Left renal pelvis (tissue), 4 donors: Measurements from ENCODE around the gene INPP5A. TPM values are rescaled to one million over a fixed set of nuclear protein-coding genes. Genes with fewer than 3 reads are reported as not detected.
"Not testable (repeated sequence)": the region's sequence is repeated elsewhere in the genome, so short reads cannot be mapped to it uniquely, and the experiment has no call there.

Source experiments
- DNase-seq, 4 donors: peaks; one replicate each; pipeline ENCODE4 v3.0.0-alpha.2; 2013; ENCODE audit warnings: low read depth in 4 of 4, low spot score in 3 of 4
- polyA plus RNA-seq, 4 donors: library from polyadenylated mRNA; unstranded; fragments of 120-200 nt; gene quantifications; one replicate each; pipeline ENCODE4 v1.2.1, GENCODE V29; 2013; ENCODE audit not compliant: insufficient read length in 4 of 4

The INPP5A gene
- polyA plus RNA-seq, 4 donors = 29.0 to 40.2 (median 35.5) TPM

DNA sequence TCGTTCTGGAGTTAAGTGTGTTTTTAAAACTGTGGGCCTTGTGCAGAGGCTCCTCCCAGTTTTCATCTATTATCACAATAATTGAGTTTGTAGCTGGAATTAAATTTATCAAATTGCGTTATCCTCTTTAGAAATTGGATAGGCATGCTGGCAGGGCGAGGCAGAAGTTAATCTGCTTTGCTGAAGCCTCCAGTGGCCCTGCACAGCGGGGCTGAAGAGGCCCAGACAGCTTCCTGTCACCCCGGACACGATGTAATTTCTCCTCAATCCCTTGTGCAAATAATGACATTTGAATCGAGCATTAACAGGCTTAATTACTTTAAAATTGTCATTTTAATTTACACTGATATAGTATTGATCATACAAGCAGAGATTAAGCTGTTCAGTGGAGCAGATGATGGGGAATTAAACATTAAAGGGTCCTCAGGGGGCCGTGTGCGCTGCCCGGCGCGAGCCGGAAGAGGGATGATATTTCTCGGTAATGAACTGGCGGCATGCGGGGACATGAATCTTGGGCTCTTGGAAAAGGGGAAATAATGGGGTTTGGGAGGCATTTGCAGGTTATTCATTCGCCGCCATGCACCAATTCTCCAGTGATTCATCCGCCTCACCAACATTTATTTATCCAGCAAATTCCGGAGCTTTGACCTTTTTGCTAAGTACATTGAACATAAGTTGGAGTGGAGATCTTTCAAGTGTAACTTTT lies 129.9 kb downstream of the INPP5A start:
- DNase-seq = no peak

DNA sequence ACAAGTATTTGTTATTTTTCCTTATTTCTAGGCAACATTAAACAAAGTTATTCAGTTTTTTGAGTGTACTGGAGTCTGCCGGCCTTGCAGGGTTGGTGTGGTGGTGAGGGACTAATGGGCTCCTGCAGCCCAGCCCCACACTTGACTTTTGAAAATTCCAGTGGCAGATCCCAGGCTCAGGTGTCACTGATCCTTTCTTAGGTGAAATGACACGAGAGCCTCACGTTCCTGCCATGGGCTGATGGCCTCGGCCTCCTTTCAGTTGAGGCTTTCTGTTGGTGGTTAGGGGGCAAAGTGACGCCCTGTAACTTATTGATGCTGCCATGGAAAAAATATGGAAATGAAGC lies 130.4 kb downstream of the INPP5A start:
- no peak for DNase-seq

DNA sequence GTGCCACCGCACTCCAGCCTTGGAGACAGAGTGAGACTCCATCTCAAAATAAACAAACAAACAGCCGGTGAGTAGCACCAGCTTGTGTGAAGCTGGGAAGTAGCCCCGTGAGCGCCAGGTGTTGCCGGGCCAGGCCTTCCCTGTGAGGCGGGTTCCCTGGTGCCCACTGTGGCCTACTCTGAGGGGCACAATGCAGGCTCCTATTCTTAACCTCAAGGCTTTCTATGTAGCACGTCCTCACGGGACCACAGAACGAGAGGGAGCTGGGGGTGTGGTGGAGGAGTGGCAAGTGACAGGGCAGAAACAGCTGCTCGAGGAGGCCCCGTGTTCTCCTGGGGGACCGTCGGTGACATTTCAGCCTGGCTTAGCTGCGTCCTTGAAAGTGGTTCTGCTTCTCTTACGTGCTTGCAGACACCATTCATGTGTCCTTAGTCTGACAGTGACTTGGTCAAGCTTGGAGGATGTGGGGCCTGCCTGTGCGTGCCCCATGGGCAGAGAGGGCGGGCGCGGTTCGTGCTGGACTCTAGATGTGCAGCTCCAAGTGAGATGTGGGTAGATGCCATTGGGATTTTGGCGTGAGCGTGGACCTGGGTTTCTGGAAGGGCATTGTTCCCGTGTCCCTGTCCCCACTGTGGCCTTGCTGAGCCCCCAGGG lies 131.7 kb downstream of the INPP5A start:
- DNase-seq = no peak

DNA sequence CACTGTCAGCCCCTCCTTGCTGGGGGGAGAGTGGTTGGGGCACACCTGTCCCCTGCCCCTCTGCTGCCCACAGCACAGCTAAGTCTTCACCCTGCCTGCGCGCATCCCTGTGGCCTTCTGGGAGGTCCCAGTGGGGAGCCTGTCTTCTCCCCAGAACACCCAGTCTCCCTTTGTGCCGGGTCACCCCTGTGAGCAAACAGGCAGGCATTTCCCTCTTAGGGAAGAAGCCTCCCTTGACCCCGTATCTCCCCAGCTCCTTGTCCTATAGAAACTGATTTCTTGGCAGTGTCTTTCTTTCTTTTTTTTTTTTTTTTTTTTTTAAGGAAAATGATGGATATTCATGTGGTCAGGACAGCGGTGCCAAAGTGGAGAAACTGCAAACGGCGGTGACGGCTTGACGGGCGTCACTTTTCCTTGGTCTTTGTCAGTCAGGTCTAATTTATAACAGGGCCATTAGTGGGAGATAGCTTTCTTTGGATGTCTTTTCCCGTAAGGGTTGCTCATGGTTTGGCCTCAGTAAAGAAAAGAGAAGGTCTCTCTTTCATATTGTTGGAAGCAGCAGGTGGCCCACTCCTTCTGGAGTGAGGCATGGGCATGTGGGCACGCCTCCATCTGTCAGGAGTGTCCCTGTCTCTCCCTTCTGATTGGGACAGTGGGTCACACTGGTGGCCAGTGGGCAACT lies 133.1 kb downstream of the INPP5A start:
- no peak for DNase-seq

DNA sequence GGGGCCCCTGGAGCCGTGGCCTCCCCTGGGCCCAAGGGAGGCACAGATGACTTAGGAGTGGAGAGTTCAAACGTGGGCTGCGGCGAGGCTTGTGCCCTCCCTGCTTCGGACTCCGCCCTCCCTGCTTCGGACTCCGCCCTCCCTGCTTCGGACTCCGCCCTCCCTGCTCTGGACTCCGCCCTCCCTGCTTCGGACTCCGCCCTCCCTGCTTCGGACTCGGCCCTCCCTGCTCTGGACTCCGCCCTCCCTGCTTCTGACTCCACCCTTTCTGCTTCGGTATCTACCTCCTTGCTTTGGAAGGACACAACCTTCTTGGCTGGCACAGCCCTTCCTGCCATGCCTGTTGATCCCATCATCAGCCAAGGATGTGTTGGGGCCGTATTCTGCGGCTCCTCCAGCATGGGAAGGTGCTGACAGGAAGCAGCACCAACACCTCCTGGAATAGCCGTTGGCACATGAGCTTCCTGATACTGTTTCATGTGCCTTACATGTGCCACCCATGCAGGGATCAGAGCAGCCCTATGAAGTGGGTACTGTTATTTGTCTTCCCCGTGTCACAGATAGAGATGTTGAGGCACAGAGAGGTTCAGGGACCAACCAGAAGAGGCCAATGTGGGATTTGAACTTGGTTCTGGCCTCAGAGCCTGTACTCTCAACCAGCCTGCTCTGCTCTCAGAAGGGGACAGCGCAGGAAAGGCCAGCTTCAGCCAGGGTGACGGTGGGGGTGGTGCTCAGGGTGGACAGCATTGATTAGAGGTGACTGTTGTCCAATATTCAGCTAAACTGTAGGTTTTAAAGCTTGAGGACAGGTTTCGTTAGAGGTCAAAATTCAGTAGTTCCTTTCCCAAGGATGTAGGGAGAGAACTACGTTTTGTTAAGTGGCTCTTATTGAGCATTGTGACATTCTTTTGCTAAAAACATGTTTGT lies 133.9 kb downstream of the INPP5A start:
- no peak for DNase-seq

DNA sequence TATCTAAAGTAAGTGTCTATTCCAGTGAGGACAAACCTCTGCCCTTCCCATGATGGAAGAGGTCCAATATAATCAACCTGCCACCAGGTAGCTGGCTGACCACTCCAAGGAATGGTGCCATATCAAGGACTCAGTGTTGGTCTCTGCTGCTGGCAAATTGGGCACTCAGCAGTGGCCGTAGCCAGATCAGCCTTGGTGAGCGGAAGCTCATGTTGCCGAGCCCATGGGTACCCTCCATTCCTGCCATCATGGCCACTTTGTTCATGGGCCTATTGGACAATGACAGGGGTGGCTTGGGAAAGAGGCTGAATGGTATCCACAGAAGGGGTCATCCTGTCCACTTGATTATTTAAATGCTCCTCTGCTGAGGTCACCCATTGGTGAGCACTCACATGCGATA lies 136.2 kb downstream of the INPP5A start:
- not testable (repeated sequence) for DNase-seq

DNA sequence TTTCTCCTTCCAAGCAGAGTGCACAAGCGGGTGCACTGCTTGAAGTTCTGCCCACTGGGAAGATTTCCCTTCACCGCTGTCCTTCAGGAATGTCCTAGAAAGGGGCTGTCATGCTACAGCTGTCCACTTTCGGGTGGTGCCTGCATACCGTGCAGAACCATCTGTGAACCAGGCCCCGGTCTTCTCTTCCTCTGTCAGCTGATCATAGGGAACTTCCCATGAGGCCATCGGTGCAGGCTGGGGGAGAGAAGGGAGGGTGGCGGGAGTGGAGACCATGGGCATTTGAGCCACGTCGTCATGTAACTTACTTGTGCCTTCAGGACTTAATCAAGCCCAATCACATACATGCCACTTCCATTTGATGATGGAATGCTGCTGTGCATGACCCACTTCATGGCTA lies 136.7 kb downstream of the INPP5A start:
- DNase-seq = no peak

DNA sequence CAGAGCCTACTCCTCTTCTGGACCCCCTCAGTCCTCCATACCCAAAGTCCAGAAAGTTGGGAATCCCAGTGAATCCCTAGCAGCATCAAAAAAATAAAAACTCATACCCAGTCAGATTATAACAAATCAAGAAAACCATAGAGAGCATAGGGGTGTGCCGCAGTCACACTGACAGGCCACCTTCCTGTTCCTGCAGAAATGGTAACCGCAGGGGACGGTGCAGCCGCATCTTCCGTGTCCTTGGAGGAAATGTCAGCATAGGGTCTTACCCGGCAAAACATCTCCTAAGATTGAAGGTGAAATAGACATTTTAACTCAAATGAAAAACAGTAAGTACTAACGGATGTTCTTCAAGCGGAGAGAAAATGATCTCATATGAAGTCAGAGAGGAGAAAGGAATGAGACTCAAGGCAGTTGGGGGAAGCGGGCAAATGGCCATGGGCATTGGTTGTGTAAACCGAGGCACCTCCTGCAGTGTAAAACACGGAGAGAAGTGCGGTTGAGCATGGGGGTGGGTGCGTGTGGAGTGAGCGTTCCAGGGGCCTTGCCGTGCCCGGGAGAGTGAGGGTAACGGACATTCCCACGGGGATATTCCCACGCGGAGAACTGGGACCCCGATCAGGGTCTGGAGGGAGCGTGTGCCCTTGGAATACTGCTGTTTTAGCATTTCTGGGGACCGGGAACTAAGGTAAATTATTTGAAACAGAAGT lies 137.6 kb downstream of the INPP5A start:
- DNase-seq = no peak

DNA sequence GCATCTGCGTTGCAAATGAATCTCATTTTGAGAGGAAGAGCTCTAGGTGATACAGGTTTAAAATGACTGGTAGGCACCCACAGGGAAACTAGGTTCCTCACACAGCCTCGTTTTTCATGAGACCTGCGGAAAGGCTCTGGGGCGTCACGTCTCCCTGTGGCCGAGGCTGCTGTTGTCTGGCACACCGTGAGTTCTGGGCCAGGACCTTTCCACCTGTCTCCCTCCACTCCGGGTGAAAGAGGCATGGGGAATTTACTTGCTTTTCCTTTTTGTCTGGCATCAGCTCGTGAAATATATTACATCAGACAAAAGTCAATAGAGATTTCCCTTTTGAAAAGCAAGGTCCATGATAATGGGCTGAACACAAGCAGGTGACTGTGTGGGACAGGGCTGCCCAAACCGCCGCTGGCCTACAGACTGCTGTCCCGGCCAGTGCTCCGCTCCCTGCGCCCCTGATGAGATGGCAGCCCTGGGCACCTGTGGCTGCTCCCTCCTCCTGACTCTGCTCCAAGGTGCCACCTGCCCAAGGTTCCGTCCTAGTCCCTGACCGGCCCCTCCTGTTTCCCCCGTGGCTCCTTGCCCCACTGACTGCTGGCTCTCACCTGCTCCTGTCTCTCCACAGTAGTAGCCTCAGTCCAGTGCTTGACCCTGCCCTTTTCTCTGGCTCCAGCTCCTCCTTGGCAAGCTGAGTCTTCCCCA lies 138.8 kb downstream of the INPP5A start:
- no peak for DNase-seq

DNA sequence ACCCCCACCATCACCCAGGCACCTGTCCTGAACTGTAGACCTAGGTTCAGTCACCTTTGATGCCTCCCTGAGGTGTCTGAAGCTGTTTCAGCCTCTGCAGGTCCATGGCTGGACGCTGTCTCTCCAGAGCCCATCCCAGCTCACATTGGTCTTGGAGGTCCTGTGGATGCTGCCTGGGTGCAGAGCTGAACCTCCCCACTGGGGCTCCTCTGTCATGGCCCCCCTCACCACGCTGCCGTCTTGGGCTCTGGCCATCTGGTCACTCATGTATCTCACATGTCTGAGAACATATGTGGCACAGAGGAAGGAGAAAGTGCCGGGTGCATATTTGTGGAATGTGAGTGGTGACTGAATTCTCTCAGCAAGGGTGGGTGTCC lies 139.5 kb downstream of the INPP5A start:
- DNase-seq = no peak

DNA sequence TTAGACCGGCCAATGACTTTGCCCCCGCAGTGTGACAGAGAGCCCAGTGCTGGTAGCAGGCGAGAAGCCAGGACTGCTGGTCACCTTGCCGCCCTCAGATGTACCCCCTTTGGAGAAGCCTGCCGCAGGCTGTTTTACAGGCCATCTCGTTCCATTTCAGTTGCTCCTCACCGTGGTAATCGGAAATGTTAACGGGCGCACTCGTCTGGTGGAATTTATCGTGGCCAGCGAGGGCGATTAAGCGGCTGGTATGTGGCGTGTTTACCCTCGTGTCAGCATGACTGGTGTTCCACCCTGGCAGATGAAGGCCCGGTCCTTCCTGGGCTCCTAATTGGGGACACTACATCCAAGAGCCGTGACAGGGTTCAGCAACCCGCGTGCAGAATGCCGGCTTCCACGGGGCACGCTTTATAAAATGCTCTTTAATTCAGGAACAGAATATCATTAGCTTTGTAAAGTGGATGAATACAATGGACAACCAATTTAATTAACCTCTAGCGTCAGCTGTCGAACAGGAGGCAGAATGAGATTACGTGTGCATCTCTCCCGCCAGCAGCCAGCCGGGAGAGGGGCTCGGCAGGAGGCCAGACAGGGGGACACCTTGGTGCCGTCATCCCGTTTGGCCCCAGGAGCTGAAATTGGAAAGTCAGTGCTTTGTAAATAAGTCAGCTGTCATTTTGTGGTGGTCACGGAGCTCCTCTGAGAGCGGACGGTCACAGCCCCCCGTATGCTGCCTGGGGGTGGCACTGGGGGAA lies 140.1 kb downstream of the INPP5A start:
- peak in 1 of 4 donors; percentile 57 for DNase-seq

DNA sequence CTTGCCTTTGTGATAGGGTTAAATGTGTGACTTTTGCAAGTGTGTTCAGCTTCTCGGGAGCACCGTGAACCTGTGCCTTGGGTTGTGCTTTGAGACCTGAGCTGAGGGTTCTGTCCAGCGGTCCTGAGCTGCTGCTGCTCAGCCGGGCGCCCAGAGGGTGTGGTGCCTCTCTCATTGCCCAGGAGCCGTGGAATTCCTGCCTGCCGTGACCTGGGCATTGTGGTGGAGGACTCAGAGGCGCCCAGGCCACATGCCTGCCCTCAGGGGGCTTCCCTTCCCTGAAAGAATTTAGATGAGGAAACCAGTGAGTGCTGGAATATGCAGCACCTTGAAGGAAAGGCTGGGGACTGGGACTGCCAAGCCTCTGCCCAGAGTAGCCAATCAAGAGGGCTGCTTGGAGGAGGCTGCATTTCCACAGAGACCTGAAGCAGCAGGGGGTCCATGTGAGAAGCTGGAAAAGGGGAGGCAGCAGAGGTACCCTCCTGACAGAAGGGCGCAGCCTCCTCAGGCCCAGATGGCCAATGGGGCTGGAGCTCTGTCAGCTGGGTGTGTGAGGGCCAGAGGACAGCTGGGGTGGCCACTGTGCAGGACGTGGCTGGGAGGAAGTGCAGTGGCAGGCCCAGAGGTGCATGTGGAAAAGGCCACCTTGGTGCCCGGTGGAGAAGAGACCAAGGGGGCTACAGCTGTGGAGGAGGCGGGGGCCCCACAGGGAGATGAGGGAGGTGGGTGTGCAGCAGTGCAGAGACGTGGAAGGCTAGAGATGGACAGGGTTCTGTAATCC lies 141.0 kb downstream of the INPP5A start:
- no peak for DNase-seq

DNA sequence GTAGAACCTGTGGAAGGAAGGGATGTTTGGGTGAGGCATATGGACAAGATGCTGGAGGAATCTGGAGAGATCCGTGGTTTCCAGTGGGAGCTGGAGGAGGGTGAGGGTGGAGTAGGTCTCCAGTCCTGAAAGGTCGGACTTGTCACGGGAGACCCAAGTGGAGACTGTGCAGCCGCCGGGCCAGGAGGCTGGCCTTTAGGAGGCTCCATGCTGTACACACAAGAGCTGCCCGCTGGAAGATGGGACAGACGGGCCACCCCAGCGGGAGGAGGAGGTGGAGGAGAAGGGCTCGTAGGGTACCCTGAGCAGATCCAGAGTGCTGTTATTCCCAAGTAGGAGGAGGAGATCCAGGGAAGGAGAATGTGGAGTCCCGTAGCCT lies 141.6 kb downstream of the INPP5A start:
- DNase-seq = no peak

DNA sequence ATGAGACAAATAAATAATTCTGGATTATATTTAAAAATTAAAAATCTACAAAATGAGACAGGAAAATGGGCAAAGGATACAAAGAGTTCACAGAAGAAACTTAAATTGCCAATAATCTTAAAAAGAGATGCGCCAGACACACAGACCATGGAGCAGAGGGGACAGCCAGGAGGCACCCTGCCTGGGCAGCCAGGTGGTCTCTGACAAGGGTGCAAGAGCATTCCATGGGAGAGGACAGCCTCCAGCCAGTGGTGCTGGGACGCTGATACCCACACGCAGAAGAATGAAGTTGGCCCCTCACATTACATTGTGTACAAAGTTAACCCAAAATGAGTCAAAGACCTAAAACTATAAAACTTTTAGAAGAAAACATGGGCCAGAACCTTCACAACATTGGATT lies 142.1 kb downstream of the INPP5A start:
- no peak for DNase-seq

DNA sequence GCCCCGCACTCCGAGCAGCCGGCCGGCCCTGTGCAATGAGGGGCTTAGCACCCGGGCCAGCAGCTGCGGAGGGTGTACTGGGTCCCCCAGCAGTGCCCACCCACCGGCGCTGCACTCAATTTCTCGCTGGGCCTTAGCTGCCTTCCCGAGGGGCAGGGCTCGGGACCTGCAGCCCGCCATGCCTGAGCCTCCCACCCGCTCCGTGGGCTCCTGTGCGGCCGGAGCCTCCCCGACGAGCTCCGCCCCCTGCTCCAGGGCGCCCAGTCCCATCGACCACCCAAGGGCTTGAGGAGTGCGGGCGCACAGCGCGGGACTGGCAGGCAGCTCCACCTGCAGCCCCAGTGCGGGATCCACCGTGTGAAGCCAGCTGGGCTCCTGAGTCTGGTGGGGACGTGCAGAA lies 143.2 kb downstream of the INPP5A start:
- DNase-seq = not testable (repeated sequence)

DNA sequence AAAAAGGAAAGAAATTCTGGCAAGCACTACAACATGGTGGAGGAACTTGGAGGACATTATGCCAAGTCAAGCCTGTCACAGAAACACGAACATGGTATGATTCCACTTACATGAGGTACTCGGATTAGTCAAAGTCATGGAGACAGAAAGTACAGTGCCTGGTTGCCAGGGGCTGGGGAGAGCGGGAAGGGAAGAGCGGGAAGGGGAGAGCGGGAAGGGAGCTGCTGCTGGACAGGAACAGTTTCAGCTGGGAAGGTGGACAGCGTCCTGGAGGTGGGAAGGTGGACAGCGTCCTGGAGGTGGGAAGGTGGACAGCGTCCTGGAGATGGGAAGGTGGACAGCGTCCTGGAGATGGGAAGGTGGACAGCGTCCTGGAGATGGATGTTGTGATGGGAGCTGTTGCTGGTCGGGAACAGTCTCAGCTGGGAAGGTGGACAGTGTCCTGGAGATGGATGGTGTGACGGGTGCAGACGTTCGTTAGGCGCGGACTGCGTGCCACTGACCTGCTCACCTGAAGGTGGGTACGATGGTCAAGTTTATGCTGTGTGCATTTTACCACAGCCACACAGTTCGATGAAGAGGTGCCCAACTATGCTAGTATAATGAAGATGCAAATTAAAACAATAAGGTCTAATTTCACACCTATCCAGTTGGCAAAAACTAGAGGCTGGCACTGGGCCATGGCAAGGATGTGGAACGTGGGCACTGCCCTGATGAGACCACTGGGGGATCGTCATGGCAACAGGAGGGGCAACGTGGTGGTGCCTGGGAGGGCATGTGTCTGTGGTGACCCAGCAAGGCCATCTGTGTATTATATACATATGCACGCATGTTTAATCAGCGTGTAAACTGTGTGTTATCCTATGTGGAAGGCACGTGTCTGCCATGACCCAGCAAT lies 144.5 kb downstream of the INPP5A start:
- no peak for DNase-seq

DNA sequence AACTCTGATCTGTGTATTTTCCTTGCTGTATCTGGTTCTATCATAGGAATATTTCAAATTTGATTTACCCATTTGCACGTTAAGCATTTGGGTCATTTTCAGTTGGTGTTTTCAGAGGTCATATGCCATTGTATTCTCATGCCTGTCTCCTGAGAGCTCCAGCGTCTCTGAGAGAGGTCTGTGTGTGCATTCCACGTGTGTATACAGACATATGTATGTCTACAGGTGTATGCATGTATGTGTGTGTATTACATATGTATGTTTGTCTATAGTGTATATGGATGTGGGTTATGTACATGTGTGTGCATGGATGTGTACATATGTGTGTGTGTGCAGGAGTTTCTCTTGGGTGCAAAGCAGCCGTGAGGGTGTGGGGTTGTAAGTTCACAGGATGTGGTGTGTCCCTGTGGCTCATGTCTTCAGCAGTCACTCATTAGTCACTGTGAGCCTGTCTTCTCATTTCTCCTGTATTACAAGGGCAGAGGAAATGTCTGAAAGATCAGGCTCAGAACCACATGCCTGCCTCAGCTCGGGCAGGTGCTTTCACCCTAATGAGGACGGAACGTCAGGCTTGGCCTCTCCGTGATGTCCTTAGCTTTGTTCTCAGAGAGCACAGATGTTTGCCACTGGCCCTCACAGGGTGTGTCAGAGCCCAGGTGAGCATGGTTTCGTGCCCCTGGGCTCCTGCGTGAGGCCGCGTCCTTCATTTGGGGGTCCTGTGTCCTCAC lies 146.7 kb downstream of the INPP5A start:
- no peak for DNase-seq
